Smooth muscle cell (in vitro differentiated cells): ENCODE data around the gene CFH. TPM values are rescaled to one million over a fixed set of nuclear protein-coding genes. Genes with fewer than 3 reads are reported as not detected.
"Not testable (repeated sequence)": the region's sequence is repeated elsewhere in the genome, so short reads cannot be mapped to it uniquely, and the experiment has no call there.

Experiments used
- DNase-seq: peaks from one replicate; lab custom pipeline; 2025; ENCODE audit not compliant: unreplicated experiment; lab: John Stamatoyannopoulos, UW
- H2AFZ ChIP-seq: fragments of 200-600 bp; sonication (generic); 2 replicates; pipeline ENCODE4 v1.6.0; 2016; ENCODE audit warnings: antibody characterized with exemption, low read depth, mild to moderate bottlenecking
- H3F3A ChIP-seq: fragments of 200-600 bp; sonication (generic); 2 replicates; pipeline ENCODE4 v1.6.0; 2017; ENCODE audit warnings: antibody characterized with exemption, low read depth
- H3K27ac ChIP-seq: fragments of 200-600 bp; sonication (generic); 2 replicates; pipeline ENCODE4 v1.5.1; 2016; ENCODE audit warnings: low read depth, mild to moderate bottlenecking
- H3K27me3 ChIP-seq: fragments of 200-600 bp; sonication (generic); 2 replicates; pipeline ENCODE4 v1.6.1; 2016; ENCODE audit warnings: low read depth, mild to moderate bottlenecking
- H3K36me3 ChIP-seq: fragments of 200-600 bp; sonication (generic); 2 replicates; pipeline ENCODE4 v1.5.1; 2016; ENCODE audit warnings: low read depth
- H3K4me1 ChIP-seq: fragments of 200-600 bp; sonication (generic); 2 replicates; pipeline ENCODE4 v1.5.1; 2016; ENCODE audit warnings: low read depth
- H3K4me2 ChIP-seq: fragments of 200-600 bp; sonication (generic); 2 replicates; pipeline ENCODE4 v1.6.0; 2016; ENCODE audit warnings: mild to moderate bottlenecking
- H3K4me3 ChIP-seq: fragments of 200-600 bp; sonication (generic); 2 replicates; pipeline ENCODE4 v1.5.1; 2016; ENCODE audit warnings: mild to moderate bottlenecking
- H3K79me2 ChIP-seq: fragments of 200-600 bp; sonication (generic); 2 replicates; pipeline ENCODE4 v1.6.0; 2016; ENCODE audit warnings: low read depth, mild to moderate bottlenecking
- H3K9ac ChIP-seq: fragments of 200-600 bp; sonication (generic); 2 replicates; pipeline ENCODE4 v1.6.0; 2016; ENCODE audit warnings: low read depth
- H3K9me3 ChIP-seq: fragments of 200-600 bp; sonication (generic); replicated peaks from 2 replicates; pipeline ENCODE4 v1.5.1; 2016; ENCODE audit warnings: low read depth
- H4K20me1 ChIP-seq: fragments of 200-600 bp; sonication (generic); 2 replicates; pipeline ENCODE4 v1.6.0; 2016; ENCODE audit warnings: low read depth
- CTCF ChIP-seq: fragments of 200-600 bp; sonication (generic); IDR thresholded peaks from 2 replicates; pipeline ENCODE4 v1.5.1; 2017; ENCODE audit warnings: borderline replicate concordance, mild to moderate bottlenecking, antibody characterized with exemption; ENCODE audit not compliant: insufficient read depth, poor library complexity, severe bottlenecking
- WGBS: methylation state at CpG from one replicate; pipeline ENCODE4 v1.1.7; 2016; ENCODE audit warnings: low lambda C conversion rate; 5-methylcytosine and 5-hydroxymethylcytosine counted together
- polyA plus RNA-seq: library from polyadenylated mRNA; unstranded; fragments of >200 nt; fragmentation: Nextera tagmentation; extraction: Ambion mirVana; gene quantifications from 2 replicates; pipeline ENCODE4 v1.2.1, GENCODE V29; 2016
- total RNA-seq: library from RNA; depleted of rRNA; stranded (reverse); fragments of >200 nt; gene quantifications from 2 replicates; pipeline ENCODE4 v1.2.3, GENCODE V29; 2014

The CFH gene
- total and polyA plus RNA-seq, 2 experiments from 2014 or later: 71.2 to 99.5 TPM

GRCh38 chr1:196774603-196775002 lies 122.8 kb downstream of the CFH start, which contains the start of gene CFHR3:
TSS of gene CFHR3 (plus strand) at chr1:196774840. CDS start at chr1:196774887, 47 bp downstream.
- no peaks in the 10 kb centered on the region for H3K36me3 ChIP-seq
- H3K9ac ChIP-seq: no peak within 1 kb of the TSS
- H3K27ac ChIP-seq: no peak within 1 kb of the TSS
- no peak for DNase-seq
- H3K27me3 ChIP-seq: no peaks in the 10 kb centered on the region
- H3F3A ChIP-seq: no peaks in the 10 kb centered on the region
- no peaks in the 10 kb centered on the region for H3K9me3 ChIP-seq
- no peak for TF ChIP-seq CTCF
- no peaks in the 10 kb centered on the region for H4K20me1 ChIP-seq
- H3K4me1 ChIP-seq: no peaks in the 10 kb centered on the region
- no peaks in the 10 kb centered on the region for H3K79me2 ChIP-seq
- no peak within 1 kb of the TSS for H2AFZ ChIP-seq
- H3K4me3 ChIP-seq: no peak within 1 kb of the TSS
- no peak within 1 kb of the TSS for H3K4me2 ChIP-seq

GRCh38 chr1:196777603-196778002 lies 125.8 kb downstream of the CFH start:
- no peak for TF ChIP-seq CTCF
- H3K27me3 ChIP-seq: no peaks in the 10 kb centered on the region
- H3K79me2 ChIP-seq: no peaks in the 10 kb centered on the region
- H3K4me3 ChIP-seq: no peak overlapping the region
- H4K20me1 ChIP-seq: no peaks in the 10 kb centered on the region
- H3K9ac ChIP-seq: no peak overlapping the region
- DNase-seq: no peak
- H3K36me3 ChIP-seq: no peaks in the 10 kb centered on the region
- H3K9me3 ChIP-seq: no peaks in the 10 kb centered on the region
- H3K4me2 ChIP-seq: no peak overlapping the region
- no peaks in the 10 kb centered on the region for H3K4me1 ChIP-seq
- no peaks in the 10 kb centered on the region for H3F3A ChIP-seq
- WGBS: 89% methylated on average over 13 of the region's 13 CpGs
- no peak overlapping the region for H2AFZ ChIP-seq
- H3K27ac ChIP-seq: no peak overlapping the region

GRCh38 chr1:196779093-196779492 lies 127.2 kb downstream of the CFH start:
- no peak for DNase-seq
- H3K9ac ChIP-seq: no peak overlapping the region
- TF ChIP-seq CTCF: no peak

GRCh38 chr1:196791252-196791651 lies 139.4 kb downstream of the CFH start:
- not testable (repeated sequence) for H3K4me1 ChIP-seq, H3K9me3 ChIP-seq, H3K79me2 ChIP-seq, H3K36me3 ChIP-seq, H3K4me3 ChIP-seq, DNase-seq, H3K27ac ChIP-seq, H3K9ac ChIP-seq, H3F3A ChIP-seq, H3K27me3 ChIP-seq, H2AFZ ChIP-seq, H4K20me1 ChIP-seq, H3K4me2 ChIP-seq
- 88% methylated on average over 1 of the region's 1 CpG for WGBS

More at GRCh38 chr1:196779093-196779492, 127.2 kb downstream of the CFH start:
- no peaks in the 10 kb centered on the region for H3K4me1 ChIP-seq
- no peaks in the 10 kb centered on the region for H3K27me3 ChIP-seq
- no peaks in the 10 kb centered on the region for H3K79me2 ChIP-seq
- no peak overlapping the region for H3K4me2 ChIP-seq
- H3F3A ChIP-seq: no peaks in the 10 kb centered on the region
- H4K20me1 ChIP-seq: no peaks in the 10 kb centered on the region
- no peaks in the 10 kb centered on the region for H3K9me3 ChIP-seq
- no peak overlapping the region for H3K27ac ChIP-seq
- H3K4me3 ChIP-seq: no peak overlapping the region
- H2AFZ ChIP-seq: no peak overlapping the region
- WGBS: 87% methylated on average over 1 of the region's 1 CpG
- no peaks in the 10 kb centered on the region for H3K36me3 ChIP-seq

- H3F3A ChIP-seq, H3K4me3 ChIP-seq, H3K36me3 ChIP-seq, H4K20me1 ChIP-seq, H3K27ac ChIP-seq, H3K9me3 ChIP-seq, H2AFZ ChIP-seq, H3K4me2 ChIP-seq, H3K4me1 ChIP-seq, DNase-seq, H3K27me3 ChIP-seq, H3K9ac ChIP-seq, H3K79me2 ChIP-seq: not testable (repeated sequence)
- WGBS: 88% methylated on average over 4 of the region's 4 CpGs
These were observed 142.3 kb downstream of the CFH start for GRCh38 chr1:196794103-196794502.
